HepG2 (cell line): Measurements from ENCODE around the gene CLASP1. TPM values are rescaled to one million over a fixed set of nuclear protein-coding genes. Genes with fewer than 3 reads are reported as not detected.

Experiments
- ATAC-seq: fragments of 200-7000 bp; cut with Tn5 transposase; 3 replicates; pipeline ENCODE4 v1.9.1; 2020; ENCODE audit warnings: mild to moderate bottlenecking, moderate library complexity
- BruUV-seq: library from RNA; stranded (reverse); fragments of 400-500 nt; replicated peaks from 2 replicates; lab custom pipeline; 2021; lab: Mats Ljungman, UMichigan
- CTCF ChIA-PET: fragments of 300-600 bp; formaldehyde crosslinking; extraction: SDS; loops from one replicate; lab custom pipeline; 2021; ENCODE audit warnings: low total read pairs, inconsistent platforms, low intra/inter-chr PET ratio; lab: Yijun Ruan, JAX
- POLR2A ChIA-PET: fragments of 350-600 bp; sonication (Branson Sonifier 250); formaldehyde crosslinking; loops from one replicate; lab custom pipeline; 2020; ENCODE audit warnings: antibody characterized with exemption, inconsistent platforms; lab: Yijun Ruan, JAX
- DNase-seq: peaks from one replicate; pipeline ENCODE4 v3.0.0-alpha.2; 2015; ENCODE audit warnings: low spot score
- FAIRE-seq: peaks from 3 replicates; lab custom pipeline; 2011; peaks lifted over from hg19 to GRCh38; lab: Jason Lieb, UNC
- H2AFZ ChIP-seq: one replicate; pipeline ENCODE4 v1.6.1; 2011; ENCODE audit warnings: low read length, inconsistent platforms
- H3K27ac ChIP-seq: fragments of 300-600 bp; 3 replicates; pipeline ENCODE4 v1.8.0; 2011; ENCODE audit warnings: mixed run types, mild to moderate bottlenecking, mixed read lengths, low read length, inconsistent platforms; ENCODE audit not compliant: insufficient read depth; ENCODE audit errors: extremely low read length
- H3K27me3 ChIP-seq, 2 experiments: fragments of 200-600 bp in 1 of 2; 2 replicates in 1 of 2; 3 replicates in 1 of 2; pipeline versions ENCODE4 v1.6.0 to v1.8.0; 2011; ENCODE audit warnings: low read length in 2 of 2, mild to moderate bottlenecking in 2 of 2, moderate library complexity in 2 of 2, inconsistent platforms in 1 of 2; ENCODE audit not compliant: insufficient read depth in 2 of 2, control insufficient read depth in 1 of 2
- H3K36me3 ChIP-seq, 2 experiments: fragments of 200-600 bp in 1 of 2; replicated peaks in 1 of 2; 2 replicates in 1 of 2; 3 replicates in 1 of 2; pipeline versions ENCODE4 v1.5.1 to v1.8.0; 2011; ENCODE audit warnings: low read length in 2 of 2, inconsistent platforms in 1 of 2; ENCODE audit not compliant: insufficient read depth in 2 of 2, control insufficient read depth in 1 of 2
- H3K4me1 ChIP-seq: 2 replicates; pipeline ENCODE4 v1.5.1; 2012; ENCODE audit warnings: low read length, inconsistent platforms; ENCODE audit not compliant: insufficient read depth
- H3K4me2 ChIP-seq: 2 replicates; pipeline ENCODE4 v1.6.0; 2011; ENCODE audit warnings: low read depth, low read length, inconsistent platforms
- H3K4me3 ChIP-seq, 3 experiments: fragments of 200-600 bp in 1 of 3; sonication (generic), shearing (Covaris generic) in 1 of 3; replicated peaks in 1 of 3; 2 replicates each; pipeline ENCODE4 v1.5.1; 2011 to 2016; ENCODE audit warnings: low read length in 3 of 3, inconsistent platforms in 2 of 3, low read depth in 2 of 3, mild to moderate bottlenecking in 2 of 3, control low read depth in 1 of 3, mixed read lengths in 1 of 3; ENCODE audit not compliant: insufficient read depth in 1 of 3
- H3K79me2 ChIP-seq: one replicate; pipeline ENCODE4 v1.6.1; 2011; ENCODE audit warnings: low read length, inconsistent platforms; ENCODE audit not compliant: insufficient read depth
- H3K9ac ChIP-seq: 2 replicates; pipeline ENCODE4 v1.6.0; 2011; ENCODE audit warnings: mild to moderate bottlenecking, low read depth, low read length, inconsistent platforms; ENCODE audit not compliant: insufficient read depth
- H3K9me3 ChIP-seq: 2 replicates; pipeline ENCODE4 v1.5.1; 2012; ENCODE audit warnings: mild to moderate bottlenecking, low read length
- H4K20me1 ChIP-seq: 2 replicates; pipeline ENCODE4 v1.6.0; 2011; ENCODE audit warnings: inconsistent platforms, mild to moderate bottlenecking, low read length, moderate library complexity; ENCODE audit not compliant: insufficient read depth
- AHR ChIP-seq: IDR thresholded peaks from 2 replicates; pipeline ENCODE4 v1.6.1; 2018; ENCODE audit warnings: missing genetic modification reagents, missing compliant biosample characterization
- DMAP1 ChIP-seq: IDR thresholded peaks from 2 replicates; pipeline ENCODE4 v1.6.1; 2016
- FOXA1 ChIP-seq, 2 experiments: fragments of 450-650 bp in 1 of 2; sonication (generic) in 1 of 2; formaldehyde crosslinking in 1 of 2; IDR thresholded peaks; 2 replicates each; pipeline versions ENCODE4 v1.4.0 to v1.6.1; 2016 to 2020; ENCODE audit warnings: missing genetic modification reagents in 1 of 2
- GABPB1 ChIP-seq: IDR thresholded peaks from 2 replicates; pipeline ENCODE4 v1.6.1; 2016; ENCODE audit warnings: mild to moderate bottlenecking, missing genetic modification reagents, moderate library complexity, missing compliant biosample characterization
- MYC ChIP-seq: sonication (generic); formaldehyde crosslinking; IDR thresholded peaks from 2 replicates; pipeline ENCODE4 v1.9.0; 2021; ENCODE audit warnings: missing genetic modification reagents, borderline replicate concordance
- NFKBIZ ChIP-seq: IDR thresholded peaks from 2 replicates; pipeline ENCODE4 v1.6.1; 2018; ENCODE audit warnings: missing genetic modification reagents, missing compliant biosample characterization
- RBAK ChIP-seq: sonication (generic); formaldehyde crosslinking; IDR thresholded peaks from 2 replicates; pipeline ENCODE4 v1.5.1; 2020; ENCODE audit warnings: mild to moderate bottlenecking, missing genetic modification reagents
- REXO4 ChIP-seq: sonication (generic); formaldehyde crosslinking; IDR thresholded peaks from 2 replicates; pipeline ENCODE4 v1.8.0; 2022; ENCODE audit warnings: missing genetic modification reagents, mild to moderate bottlenecking, borderline replicate concordance
- SP2 ChIP-seq: sonication (generic); formaldehyde crosslinking; IDR thresholded peaks from 2 replicates; pipeline ENCODE4 v1.5.1; 2020; ENCODE audit warnings: mild to moderate bottlenecking, missing genetic modification reagents
- ZFP62 ChIP-seq: sonication (generic); formaldehyde crosslinking; IDR thresholded peaks from 2 replicates; pipeline ENCODE4 v1.4.0; 2020; ENCODE audit warnings: missing genetic modification reagents
- ZNF263 ChIP-seq: sonication (generic); formaldehyde crosslinking; IDR thresholded peaks from 2 replicates; pipeline ENCODE4 v1.4.0; 2020; ENCODE audit warnings: missing genetic modification reagents
- ZNF530 ChIP-seq: sonication (generic); formaldehyde crosslinking; IDR thresholded peaks from 2 replicates; pipeline ENCODE4 v1.5.0; 2020; ENCODE audit warnings: low read depth, mild to moderate bottlenecking, missing genetic modification reagents
- ZNF563 ChIP-seq: sonication (generic); formaldehyde crosslinking; IDR thresholded peaks from 2 replicates; pipeline ENCODE4 v1.8.0; 2022; ENCODE audit warnings: mild to moderate bottlenecking, moderate library complexity, missing genetic modification reagents
- ZNF713 ChIP-seq: sonication (generic); formaldehyde crosslinking; IDR thresholded peaks from 2 replicates; pipeline ENCODE4 v1.4.0; 2020; ENCODE audit warnings: mild to moderate bottlenecking, missing genetic modification reagents
- ZNF772 ChIP-seq: sonication (generic); formaldehyde crosslinking; IDR thresholded peaks from 2 replicates; pipeline ENCODE4 v1.5.0; 2020; ENCODE audit warnings: mild to moderate bottlenecking, missing genetic modification reagents
- WGBS: methylation state at CpG from one replicate; pipeline ENCODE4 v1.1.6; 2017; ENCODE audit warnings: low lambda C conversion rate; 5-methylcytosine and 5-hydroxymethylcytosine counted together
- in situ Hi-C: cut with HindIII; loops from 2 replicates; pipeline ENCODE4 v1.10.0; 2017; ENCODE audit warnings: low pct_unique_long_range_greater_than_20kb; ENCODE audit not compliant: extremely low pct_ligation_motif_present
- intact Hi-C: fragments of 100-400 bp; cut with micrococcal nuclease; formaldehyde crosslinking; loops from one replicate; pipeline ENCODE4 v1.10.0; 2022; ENCODE audit not compliant: unreplicated experiment
- polyA plus RNA-seq, 8 experiments: library from polyadenylated mRNA; depleted of rRNA in 3 of 8; stranded (reverse) in 7 of 8; unstranded in 1 of 8; fragments of >200 nt; fragmentation: Illumina TruSeq in 4 of 8; extraction: Trizol in 4 of 8; gene quantifications; 2 replicates each; pipeline versions ENCODE4 v1.2.1 to v1.2.3, GENCODE V29; 2011 to 2016; ENCODE audit warnings: low read depth in 4 of 8, missing spikeins in 1 of 8, mixed read lengths in 1 of 8; ENCODE audit not compliant: insufficient read depth in 1 of 8
- total RNA-seq, 5 experiments: library from RNA; depleted of rRNA; stranded (reverse); fragments of >200 nt; fragmentation: Illumina TruSeq; extraction: Trizol; gene quantifications; 2 replicates each; pipeline ENCODE4 v1.2.3, GENCODE V29; 2016; ENCODE audit warnings: low read depth in 1 of 5
- TF ChIP-seq, protein P1 (sequence below): sonication (generic); formaldehyde crosslinking; IDR thresholded peaks from 2 replicates; pipeline ENCODE4 v1.4.0; 2020; ENCODE audit warnings: mild to moderate bottlenecking, low read depth, missing genetic modification reagents
- TF ChIP-seq, protein P2 (sequence below): IDR thresholded peaks from 2 replicates; pipeline ENCODE4 v1.6.1; 2016; ENCODE audit warnings: low read depth, borderline replicate concordance
- TF ChIP-seq, protein P3 (sequence below): sonication (generic); formaldehyde crosslinking; IDR thresholded peaks from 2 replicates; pipeline ENCODE4 v1.4.0; 2020; ENCODE audit warnings: mild to moderate bottlenecking, missing genetic modification reagents

CLASP1 gene
- total and polyA plus RNA-seq, 2 of the 13 experiments (the other 11 are each of a cell fraction or from before 2014, with no cell fraction given), result 11.7 to 47.9 TPM

DNA sequence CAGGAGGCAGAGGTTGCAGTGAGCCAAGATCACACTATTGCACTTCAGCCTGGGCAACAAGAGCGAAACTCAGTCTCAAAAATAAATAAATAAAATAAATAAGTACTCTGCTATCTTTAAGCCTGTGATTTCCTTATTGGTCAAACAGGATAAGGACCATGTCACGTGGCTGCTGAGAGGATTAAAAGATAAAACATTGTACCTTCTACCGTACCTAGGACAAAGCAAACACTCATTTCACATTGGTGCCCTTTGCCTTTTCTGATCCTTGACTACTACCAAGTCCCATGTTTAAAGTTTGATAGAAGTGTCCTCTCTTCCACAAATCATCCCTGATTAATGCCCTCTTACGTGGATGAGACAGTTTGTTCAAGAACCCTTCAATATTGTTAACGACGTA lies 244.0 kb downstream of the CLASP1 start:
- no peaks in the 10 kb centered on the region for H3K9me3 ChIP-seq
- FAIRE-seq (no peak), DNase-seq (no peak), ATAC-seq (no peak)
- ChIA-PET CTCF (no interaction called here), POLR2A (no interaction called here)
- H3K4me3 ChIP-seq, result no peak overlapping the region
- no peak overlapping the region for H3K27ac ChIP-seq
- no peak overlapping the region for H2AFZ ChIP-seq
- H4K20me1 ChIP-seq, result no peaks in the 10 kb centered on the region
- WGBS, result 91% methylated on average over 6 of the region's 6 CpGs
- no peaks in the 10 kb centered on the region for H3K4me1 ChIP-seq
- no TSS peak for BruUV-seq
- intact Hi-C loops, result no loop called here
- in situ Hi-C loops, result no loop called here
- TF ChIP-seq DMAP1 (no peak), ZFP62 (no peak), MYC (CRISPR knock-in tag) (no peak), ZNF563 (CRISPR knock-in tag) (no peak), RBAK (CRISPR knock-in tag) (no peak), AHR (no peak)
- TF ChIP-seq, protein P1, sequence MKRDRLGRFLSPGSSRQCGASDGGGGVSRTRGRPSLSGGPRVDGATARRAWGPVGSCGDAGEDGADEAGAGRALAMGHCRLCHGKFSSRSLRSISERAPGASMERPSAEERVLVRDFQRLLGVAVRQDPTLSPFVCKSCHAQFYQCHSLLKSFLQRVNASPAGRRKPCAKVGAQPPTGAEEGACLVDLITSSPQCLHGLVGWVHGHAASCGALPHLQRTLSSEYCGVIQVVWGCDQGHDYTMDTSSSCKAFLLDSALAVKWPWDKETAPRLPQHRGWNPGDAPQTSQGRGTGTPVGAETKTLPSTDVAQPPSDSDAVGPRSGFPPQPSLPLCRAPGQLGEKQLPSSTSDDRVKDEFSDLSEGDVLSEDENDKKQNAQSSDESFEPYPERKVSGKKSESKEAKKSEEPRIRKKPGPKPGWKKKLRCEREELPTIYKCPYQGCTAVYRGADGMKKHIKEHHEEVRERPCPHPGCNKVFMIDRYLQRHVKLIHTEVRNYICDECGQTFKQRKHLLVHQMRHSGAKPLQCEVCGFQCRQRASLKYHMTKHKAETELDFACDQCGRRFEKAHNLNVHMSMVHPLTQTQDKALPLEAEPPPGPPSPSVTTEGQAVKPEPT (CRISPR knock-in tag), result no peak
- H3K79me2 ChIP-seq, result no peaks in the 10 kb centered on the region
- H3K27me3 ChIP-seq, result no peaks in the 10 kb centered on the region
- H3K9ac ChIP-seq, result no peak overlapping the region
- peaks cover 24 to 82% of the 10 kb centered on the region in 2 experiments for H3K36me3 ChIP-seq
- no peak overlapping the region for H3K4me2 ChIP-seq

DNA sequence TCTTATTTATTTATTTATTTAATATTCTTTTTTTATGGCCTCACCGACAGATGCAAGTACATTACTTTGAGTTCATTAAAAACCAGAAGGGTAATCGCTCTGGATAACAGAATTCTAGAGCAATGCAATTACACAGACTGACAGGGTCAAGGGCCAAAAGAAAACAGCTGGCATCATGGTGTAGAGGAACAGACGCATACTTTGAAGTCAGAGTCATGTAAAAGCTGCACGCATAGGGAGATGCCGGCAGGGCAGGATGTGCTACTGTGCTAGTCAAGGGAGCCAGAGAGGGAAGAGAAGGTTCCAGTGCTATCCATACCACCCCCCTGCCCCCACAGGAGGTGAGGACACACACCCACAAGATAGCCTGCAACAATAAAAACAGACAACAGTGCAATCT lies 249.1 kb downstream of the CLASP1 start:
- peaks cover 22 to 84% of the 10 kb centered on the region in 2 experiments for H3K36me3 ChIP-seq
- DNase-seq, result no peak
- no peak for ATAC-seq
- no TSS peak for BruUV-seq
- H2AFZ ChIP-seq, result no peak overlapping the region
- in situ Hi-C loops, result loop anchor here (5.0 kb wide), 1 partner anchor 317 kb away; no protein-coding TSS in a partner anchor
- 98% methylated on average over 5 of the region's 5 CpGs for WGBS
- H4K20me1 ChIP-seq, result no peaks in the 10 kb centered on the region
- H3K4me1 ChIP-seq, result no peaks in the 10 kb centered on the region
- no peak for FAIRE-seq
- no peak overlapping the region for H3K4me3 ChIP-seq
- no peaks in the 10 kb centered on the region for H3K27me3 ChIP-seq
- ChIA-PET CTCF (no interaction called here), POLR2A (no interaction called here)
- no peak overlapping the region for H3K27ac ChIP-seq
- H3K9me3 ChIP-seq, result no peaks in the 10 kb centered on the region
- no peaks in the 10 kb centered on the region for H3K79me2 ChIP-seq
- no peak overlapping the region for H3K9ac ChIP-seq
- no peak overlapping the region for H3K4me2 ChIP-seq
- intact Hi-C loops, result loop anchor here (5.0 kb wide), 1 partner anchor 77 kb away; no protein-coding TSS in a partner anchor
- TF ChIP-seq SP2 (CRISPR knock-in tag), result no peak
- TF ChIP-seq, protein P2, sequence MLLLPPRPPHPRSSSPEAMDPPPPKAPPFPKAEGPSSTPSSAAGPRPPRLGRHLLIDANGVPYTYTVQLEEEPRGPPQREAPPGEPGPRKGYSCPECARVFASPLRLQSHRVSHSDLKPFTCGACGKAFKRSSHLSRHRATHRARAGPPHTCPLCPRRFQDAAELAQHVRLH, result no peak
- no peak for TF ChIP-seq GABPB1 (CRISPR knock-in tag)
- TF ChIP-seq ZNF263 (CRISPR knock-in tag), result no peak
- TF ChIP-seq ZNF530 (CRISPR knock-in tag), result no peak
- TF ChIP-seq ZNF772 (CRISPR knock-in tag), result no peak
- TF ChIP-seq, protein P3, sequence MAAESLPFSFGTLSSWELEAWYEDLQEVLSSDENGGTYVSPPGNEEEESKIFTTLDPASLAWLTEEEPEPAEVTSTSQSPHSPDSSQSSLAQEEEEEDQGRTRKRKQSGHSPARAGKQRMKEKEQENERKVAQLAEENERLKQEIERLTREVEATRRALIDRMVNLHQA, result no peak
- no peak for TF ChIP-seq REXO4 (CRISPR knock-in tag)
- TF ChIP-seq FOXA1 (IDR thresholded peaks at IDR 0.05), result no peak
- no peak for TF ChIP-seq FOXA1 (CRISPR knock-in tag; IDR thresholded peaks at IDR 0.05)
- TF ChIP-seq ZNF713 (CRISPR knock-in tag), result no peak
- no peak for TF ChIP-seq NFKBIZ (CRISPR knock-in tag)
